Measurements from ENCODE around the gene HFE.

GRCh38 chr6:26116267-26116666 is 29.0 kb downstream of the HFE start:
- TF ChIP-seq CTCF (conservative IDR thresholded peaks at IDR 0.05 in 1 of 2, IDR thresholded peaks at IDR 0.05 in 1 of 2; ENCODE audit: low read depth in 1 of 2, low read length in 2 of 2): no peak
- TF ChIP-seq EZH2 (IDR thresholded peaks at IDR 0.05; ENCODE audit: low read length, missing control alignments): no peak

Data from fibroblast of lung (primary cell).